22Rv1 (cell line): ENCODE measurements around the gene ARHGEF5.

Source experiments
- CTCF ChIP-seq: fragments of 450-650 bp; IDR thresholded peaks from 2 replicates; pipeline ENCODE4 v1.5.1; 2017; ENCODE audit warnings: mild to moderate bottlenecking
- ZFX ChIP-seq: fragments of 450-650 bp; IDR thresholded peaks from 2 replicates; pipeline ENCODE4 v1.6.1; 2017; ENCODE audit warnings: antibody characterized with exemption, borderline replicate concordance

GRCh38 chr7:144403649-144404061 lies 48.5 kb downstream of the ARHGEF5 start, which contains the start of gene NOBOX:
- TF ChIP-seq CTCF (no peak), ZFX (no peak)
